DMS153 treated with DMSO at 0.1 percent for 48 hours (cell line): ENCODE data around the gene KCNQ2.
A peak's percentile ranks its signal among the peaks of the same experiment; 100 is the strongest.

Experiments
- DNase-seq: peaks from one replicate; lab custom pipeline; 2025; ENCODE audit not compliant: unreplicated experiment; lab: John Stamatoyannopoulos, UW

Gene KCNQ2

DNA sequence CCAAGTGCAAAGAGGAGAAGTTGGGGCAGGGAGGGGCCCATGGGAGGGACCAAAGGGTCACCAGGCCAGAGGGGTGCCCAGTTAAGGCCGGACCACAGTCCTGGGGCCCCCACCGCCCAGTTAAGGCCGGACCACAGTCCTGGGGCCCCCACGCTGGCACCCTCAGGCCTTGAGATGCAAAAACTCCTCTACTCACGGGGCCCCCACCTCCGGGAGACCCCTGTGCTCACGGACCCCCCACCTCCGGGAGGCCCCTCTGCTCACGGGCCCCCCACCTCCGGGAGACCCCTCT is 16.9 kb downstream of the KCNQ2 start:
- no peak for DNase-seq

DNA sequence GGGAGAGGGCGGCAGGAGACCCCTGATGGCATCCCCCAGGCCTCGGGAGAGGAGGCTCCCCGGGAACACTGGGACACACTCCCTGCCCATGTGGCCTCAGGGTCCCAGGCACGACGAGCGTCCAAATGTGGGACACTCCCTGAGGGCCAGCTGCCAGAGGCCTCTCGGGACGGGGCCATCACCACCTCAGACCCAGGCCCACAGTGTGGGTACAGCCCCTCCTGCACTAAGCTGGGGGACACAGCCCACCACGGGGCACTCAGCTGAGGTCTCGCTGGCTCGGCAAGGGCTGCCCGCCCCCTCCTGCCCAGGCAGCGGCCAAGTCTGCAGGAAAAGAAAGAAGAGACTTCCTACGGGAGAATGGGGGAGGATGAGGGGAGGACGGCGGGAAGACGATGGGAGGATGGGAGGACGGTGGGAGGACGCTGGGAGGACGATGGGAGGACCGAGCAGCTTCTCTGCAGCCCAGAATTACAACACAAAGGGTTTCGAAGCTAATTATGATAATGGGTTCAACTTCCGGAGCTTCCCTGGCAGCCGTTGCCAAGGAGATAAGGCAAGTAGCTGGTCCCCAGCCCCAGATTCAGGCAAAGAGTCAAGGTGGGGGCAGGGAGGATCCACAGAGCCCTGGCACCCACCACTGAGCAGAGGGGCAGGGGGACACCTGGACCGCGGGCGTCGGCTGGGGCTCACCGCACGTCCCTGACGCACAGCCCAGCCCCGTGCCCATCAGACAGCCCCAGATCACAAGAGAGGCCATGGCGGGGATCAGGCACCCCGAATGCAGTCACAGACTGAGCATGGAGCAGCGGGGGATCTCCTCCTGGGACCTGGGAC is 17.5 kb downstream of the KCNQ2 start:
- DNase-seq, result peak; percentile 16

- DNase-seq, result peak; percentile 17
Measured at GRCh38 chr20:63452821-63453523, 19.5 kb downstream of the KCNQ2 start.

GRCh38 chr20:63452341-63452740 is 20.1 kb downstream of the KCNQ2 start:
- no peak for DNase-seq

GRCh38 chr20:63451821-63452220 is 20.6 kb downstream of the KCNQ2 start:
- DNase-seq, result no peak

DNA sequence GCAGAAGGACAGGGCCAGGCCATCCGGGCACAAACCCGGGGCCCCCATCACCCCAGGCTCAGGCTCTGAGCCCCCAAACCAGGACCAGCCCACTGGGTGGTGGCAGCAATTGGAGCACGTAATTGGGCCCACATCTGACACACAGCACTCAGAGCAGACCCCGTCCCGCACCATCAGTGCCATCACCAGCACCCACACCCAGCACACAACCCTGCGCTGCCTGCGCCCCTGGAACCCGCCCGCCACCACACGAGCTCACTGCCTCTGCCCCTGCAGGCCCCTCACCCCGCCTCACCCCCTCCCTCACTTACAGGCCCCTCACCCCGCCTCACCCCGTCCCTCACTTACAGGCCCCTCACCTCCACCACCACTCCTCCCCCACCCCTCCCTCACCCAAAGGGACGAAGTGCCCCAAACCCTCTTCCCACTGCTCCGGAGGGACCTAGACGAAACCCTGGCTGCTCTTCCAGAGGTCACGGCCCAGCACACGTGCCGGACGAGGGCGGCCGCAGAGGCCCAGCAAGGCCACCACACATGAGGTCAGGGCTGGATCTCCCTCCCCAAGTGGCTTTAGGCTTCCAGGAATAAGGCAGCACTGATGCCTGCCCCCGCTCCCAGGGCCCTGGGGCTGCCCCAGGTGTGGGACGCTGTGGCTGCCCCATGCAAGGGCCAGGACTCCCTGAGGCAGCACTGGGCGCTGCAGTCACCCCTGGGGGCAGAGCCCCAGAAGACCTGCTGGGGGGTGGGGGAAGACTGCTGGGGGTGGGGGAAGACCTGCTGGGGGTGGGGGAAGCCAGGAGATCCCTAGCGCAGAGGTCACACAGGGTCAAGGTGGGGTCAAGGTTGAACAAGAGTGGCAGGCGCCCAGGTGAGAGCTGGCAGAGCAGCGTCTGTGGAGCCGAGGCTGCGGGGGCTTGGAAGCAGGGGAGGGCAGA is 22.4 kb downstream of the KCNQ2 start:
- no peak for DNase-seq

DNA sequence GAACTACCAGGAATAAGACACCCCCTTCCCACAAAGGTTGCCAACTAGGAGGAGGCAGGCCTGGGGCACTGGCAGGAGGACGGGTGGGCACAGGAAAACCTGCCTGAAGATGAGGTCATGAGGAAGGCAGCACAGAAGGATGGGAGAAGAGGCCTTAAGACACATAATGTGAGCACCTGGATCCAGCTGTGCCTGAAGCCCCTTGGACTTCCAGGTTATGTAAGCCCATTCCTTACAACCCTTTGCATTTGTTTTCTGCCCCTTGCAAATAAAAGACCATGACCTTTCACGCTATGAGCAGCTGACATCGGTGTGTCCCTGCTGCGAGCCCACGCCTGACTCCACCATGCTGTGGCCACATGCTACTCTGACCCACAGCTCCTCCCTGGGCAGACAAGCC is 23.4 kb downstream of the KCNQ2 start:
- no peak for DNase-seq

- no peak for DNase-seq
Measured at GRCh38 chr20:63448031-63448430, 24.4 kb downstream of the KCNQ2 start.

DNA sequence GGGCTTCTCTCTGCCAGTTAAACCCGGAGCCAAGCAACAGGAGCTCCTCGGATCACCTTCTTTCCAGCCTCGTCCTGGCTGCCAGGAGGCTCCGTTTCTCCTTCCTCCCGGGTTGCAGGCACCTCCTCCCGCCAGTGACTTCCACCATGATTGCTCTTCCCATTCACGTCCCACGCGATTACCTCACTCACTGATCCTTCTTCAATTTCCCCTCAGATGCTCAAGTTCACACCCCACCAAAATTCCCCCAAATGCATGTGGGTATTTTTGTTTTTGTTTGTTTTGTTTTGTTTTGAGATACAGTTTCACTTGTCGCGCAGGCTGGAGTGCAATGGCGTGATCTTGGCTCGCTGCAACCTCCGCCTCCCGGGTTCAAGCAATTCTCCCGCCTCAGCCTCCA is 25.1 kb downstream of the KCNQ2 start:
- DNase-seq, result no peak

GRCh38 chr20:63446216-63447024 is 26.0 kb downstream of the KCNQ2 start:
- DNase-seq, result no peak

DNA sequence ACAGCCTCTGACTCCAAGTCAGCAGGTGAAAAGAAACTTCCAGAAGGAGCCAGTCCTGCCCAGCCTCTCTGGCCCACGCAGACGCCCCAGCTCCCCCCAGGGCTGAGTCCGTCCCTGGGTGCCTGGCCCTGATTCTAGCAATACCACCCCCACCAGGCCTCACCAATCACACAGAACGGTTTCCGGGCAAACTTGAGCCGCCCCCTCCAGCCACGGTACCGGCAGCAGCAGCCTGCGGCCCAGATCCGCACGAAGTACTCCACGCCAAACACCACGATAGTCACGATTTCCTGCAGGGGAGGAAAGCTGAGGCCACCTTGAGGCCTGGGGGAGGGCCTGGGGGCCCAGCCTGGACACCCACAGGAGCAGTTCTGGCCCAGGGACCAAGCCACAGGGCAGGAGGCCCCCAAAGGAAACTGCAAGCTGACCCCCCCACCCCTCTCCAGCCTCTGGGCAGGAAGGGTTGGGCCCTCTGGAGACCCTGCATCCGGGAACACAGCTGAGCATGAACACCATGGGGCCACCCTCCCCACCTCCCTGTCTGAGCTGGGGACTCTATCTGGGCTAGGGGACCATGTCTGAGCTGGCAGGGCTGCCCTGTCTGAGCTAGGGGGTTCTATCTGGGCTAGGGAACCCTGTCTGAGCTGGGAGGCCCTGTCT is 27.2 kb downstream of the KCNQ2 start:
- DNase-seq, result no peak

DNA sequence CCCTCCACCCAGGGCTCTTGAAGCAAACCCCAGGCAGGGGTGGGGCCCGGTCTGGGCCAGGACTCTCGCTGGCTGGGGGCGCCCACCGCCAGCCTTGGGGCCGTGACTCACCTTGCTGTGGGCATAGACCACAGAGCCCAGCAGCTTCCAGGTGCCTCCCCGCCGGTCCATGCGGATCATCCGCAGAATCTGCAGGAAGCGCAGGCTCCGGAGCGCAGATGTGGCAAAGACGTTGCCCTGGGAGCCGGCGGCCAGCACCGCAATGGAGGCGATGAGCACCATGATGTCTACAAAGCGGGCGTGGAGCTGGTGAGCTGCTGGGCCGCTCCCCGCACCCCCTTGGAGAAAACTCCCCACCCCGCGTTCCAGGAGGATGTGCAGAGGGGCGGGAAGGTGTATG is 27.9 kb downstream of the KCNQ2 start:
- no peak for DNase-seq

GRCh38 chr20:63443606-63444395 is 28.7 kb downstream of the KCNQ2 start:
- DNase-seq, result no peak

DNA sequence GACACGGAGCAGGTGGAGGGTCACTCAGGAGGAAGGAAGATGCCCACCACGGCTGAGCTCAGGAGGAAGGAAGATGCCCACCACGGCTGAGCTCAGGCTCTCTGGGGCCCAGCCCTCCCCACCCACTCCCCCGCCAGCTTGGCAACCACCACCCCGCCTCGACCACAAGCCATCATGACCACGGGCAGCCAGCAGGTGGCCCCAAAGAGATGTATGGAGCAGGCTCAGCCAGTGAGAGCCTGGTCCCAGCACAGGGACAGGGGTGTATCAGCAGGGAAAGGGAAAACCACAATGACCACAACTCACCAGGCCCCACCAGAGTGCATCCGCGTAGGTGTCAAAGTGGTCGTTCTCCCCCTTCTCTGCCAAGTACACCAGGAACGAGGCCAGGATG is 30.4 kb downstream of the KCNQ2 start:
- DNase-seq, result peak; percentile 54

DNA sequence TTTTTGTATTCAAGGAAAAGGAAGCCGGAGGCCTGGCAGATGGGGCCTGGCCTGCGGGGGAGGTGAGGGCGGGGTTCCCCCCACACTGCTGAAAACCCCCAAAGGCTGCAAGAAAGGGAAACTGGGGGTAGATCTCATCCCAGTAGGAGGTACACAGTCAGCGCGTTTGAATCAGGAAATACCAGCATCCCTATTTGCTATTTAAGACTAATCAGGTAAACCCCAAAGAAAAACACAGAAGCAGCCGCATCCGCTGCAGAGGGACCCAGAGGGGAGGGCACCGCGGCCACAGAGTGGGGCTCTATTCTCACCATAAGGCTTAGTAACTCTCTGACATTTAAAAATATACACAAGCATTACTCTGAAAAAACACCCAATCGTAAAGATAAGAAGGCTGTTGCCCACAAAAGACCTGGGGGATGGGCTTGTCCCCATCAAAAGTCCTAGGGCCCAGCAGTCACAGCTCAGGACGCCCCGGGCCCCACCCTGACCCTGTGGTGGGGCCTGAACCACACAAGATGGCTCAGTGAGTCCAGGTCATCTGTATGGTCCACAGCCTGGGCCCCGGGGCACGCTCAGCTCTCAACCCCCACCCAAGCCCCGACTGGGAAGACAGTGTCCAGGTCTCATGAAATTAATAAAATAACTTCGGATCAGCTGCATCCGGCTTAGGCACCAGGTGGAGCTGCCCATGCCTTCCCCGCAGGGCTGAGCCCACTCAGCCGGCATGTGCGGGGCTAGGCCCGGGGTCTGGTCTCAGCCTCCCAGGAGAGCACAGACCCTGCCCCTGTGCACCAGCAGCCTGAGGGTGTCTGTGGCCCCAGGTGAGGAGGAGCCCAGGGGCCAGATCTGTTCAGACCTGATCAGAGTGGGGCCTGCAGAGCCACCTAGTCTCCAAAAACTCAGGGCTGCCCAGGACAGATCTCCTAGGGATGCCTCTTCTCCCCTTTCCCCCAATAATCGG is 31.0 kb downstream of the KCNQ2 start:
- no peak for DNase-seq

DNA sequence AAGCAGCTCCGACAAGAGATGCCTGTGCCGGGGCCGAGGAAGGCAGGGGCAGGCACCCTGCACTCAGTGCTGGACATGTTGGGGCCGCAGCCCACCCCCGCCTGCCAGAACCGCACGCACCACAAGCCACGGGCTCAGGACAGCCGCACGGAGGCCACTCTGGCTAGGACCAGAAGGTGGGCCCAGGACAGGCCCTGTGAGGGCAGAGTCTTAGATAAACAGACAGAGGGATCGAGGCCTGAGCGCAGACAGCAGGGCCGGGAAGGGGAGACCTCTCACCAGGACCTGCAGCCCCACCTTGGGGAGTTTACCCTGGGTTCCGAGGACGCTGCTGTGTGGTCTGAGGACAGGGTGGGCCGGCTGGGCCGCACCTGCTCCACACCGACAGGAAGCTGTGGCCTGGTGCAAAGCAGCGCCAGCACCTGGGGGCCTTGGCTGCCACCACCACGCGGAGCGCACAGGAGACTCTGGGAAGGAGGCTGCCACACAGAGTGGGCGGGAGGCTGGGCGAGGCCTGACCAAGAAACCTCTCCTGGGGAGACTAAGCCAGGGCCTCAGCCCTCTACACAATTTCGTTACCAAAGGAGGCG is 32.0 kb downstream of the KCNQ2 start:
- no peak for DNase-seq

- DNase-seq, result no peak
Measured at GRCh38 chr20:63439866-63440265, 32.6 kb downstream of the KCNQ2 start.

GRCh38 chr20:63438121-63438520 is 34.3 kb downstream of the KCNQ2 start:
- DNase-seq, result no peak
